ENCODE results near the gene CLEC4F. TPM values are rescaled to one million over a fixed set of nuclear protein-coding genes. Genes with fewer than 3 reads are reported as not detected.

The CLEC4F gene
- polyA plus RNA-seq, 3 donors from 2014 or later: not detected

GRCh38 chr2:70833246-70833645 lies 12.8 kb upstream of the CLEC4F start:
- H3K9me3 Mint-ChIP-seq: peaks cover 0 to 2% (median 0%) of the 10 kb centered on the region in 6 donors
- H3K36me3 Mint-ChIP-seq: no peaks in the 10 kb centered on the region
- H3K4me3 Mint-ChIP-seq: no peak overlapping the region
- no peak for DNase-seq
- peaks cover 15 to 25% of the 10 kb centered on the region in 2 donors for H3K4me1 Mint-ChIP-seq
- peaks cover 0 to 6% (median 4%) of the 10 kb centered on the region in 3 donors for H3K27me3 Mint-ChIP-seq (ENCODE audit: low read depth in 3 of 3)
- H3K27ac Mint-ChIP-seq: no peak overlapping the region

GRCh38 chr2:70832386-70832785 lies 12.0 kb upstream of the CLEC4F start:
- Mint-ChIP-seq H3K4me3 (no peak overlapping the region), H3K27ac (no peak overlapping the region), H3K27me3 (ENCODE audit: low read depth in 3 of 3) (peaks cover 1 to 4% (median 2%) of the 10 kb centered on the region in 3 donors), H3K9me3 (peaks cover 0 to 2% (median 0%) of the 10 kb centered on the region in 6 donors), H3K4me1 (peaks cover 10 to 16% of the 10 kb centered on the region in 2 donors), H3K36me3 (no peaks in the 10 kb centered on the region)
- no peak for DNase-seq

GRCh38 chr2:70831861-70832260 lies 11.5 kb upstream of the CLEC4F start:
- DNase-seq: no peak
- H3K9me3 Mint-ChIP-seq: peaks cover 0 to 2% (median 0%) of the 10 kb centered on the region in 6 donors
- H3K4me1 Mint-ChIP-seq: peaks cover 5 to 11% of the 10 kb centered on the region in 2 donors
- peaks cover 1 to 4% (median 2%) of the 10 kb centered on the region in 3 donors for H3K27me3 Mint-ChIP-seq (ENCODE audit: low read depth in 3 of 3)
- H3K36me3 Mint-ChIP-seq: no peaks in the 10 kb centered on the region
- H3K27ac Mint-ChIP-seq: no peak overlapping the region
- H3K4me3 Mint-ChIP-seq: no peak overlapping the region

- no peaks in the 10 kb centered on the region for H3K36me3 Mint-ChIP-seq
- peaks cover 0 to 2% (median 0%) of the 10 kb centered on the region in 6 donors for H3K9me3 Mint-ChIP-seq
- no peak for DNase-seq
- peaks cover 4 to 7% of the 10 kb centered on the region in 2 donors for H3K4me1 Mint-ChIP-seq
- H3K4me3 Mint-ChIP-seq: no peak overlapping the region
- no peak overlapping the region for H3K27ac Mint-ChIP-seq
- H3K27me3 Mint-ChIP-seq (ENCODE audit: low read depth in 3 of 3): peaks cover 1 to 2% (median 2%) of the 10 kb centered on the region in 3 donors
These were observed 10.0 kb upstream of the CLEC4F start for GRCh38 chr2:70830366-70830765.

GRCh38 chr2:70829916-70830315 lies 9.5 kb upstream of the CLEC4F start:
- DNase-seq: no peak
- Mint-ChIP-seq H3K27ac (peak overlapping the region in 1 of 6 donors; percentile 41), H3K36me3 (no peaks in the 10 kb centered on the region), H3K9me3 (peaks cover 0 to 2% (median 0%) of the 10 kb centered on the region in 6 donors), H3K27me3 (ENCODE audit: low read depth in 3 of 3) (peaks cover 1 to 2% (median 2%) of the 10 kb centered on the region in 3 donors), H3K4me1 (peaks cover 3 to 4% of the 10 kb centered on the region in 2 donors), H3K4me3 (no peak overlapping the region)

GRCh38 chr2:70828914-70829824 lies 8.8 kb upstream of the CLEC4F start:
- H3K4me1 Mint-ChIP-seq: peaks cover 2 to 4% of the 10 kb centered on the region in 2 donors
- H3K27ac Mint-ChIP-seq: peak overlapping the region in 2 of 6 donors; percentile 44 to 69
- H3K36me3 Mint-ChIP-seq: no peaks in the 10 kb centered on the region
- H3K4me3 Mint-ChIP-seq: no peak overlapping the region
- DNase-seq: no peak
- H3K27me3 Mint-ChIP-seq (ENCODE audit: low read depth in 3 of 3): peaks cover 2 to 3% (median 2%) of the 10 kb centered on the region in 3 donors
- H3K9me3 Mint-ChIP-seq: peaks cover 0 to 2% (median 0%) of the 10 kb centered on the region in 6 donors

GRCh38 chr2:70828115-70828514 lies 7.7 kb upstream of the CLEC4F start:
- H3K4me3 Mint-ChIP-seq: no peak overlapping the region
- no peaks in the 10 kb centered on the region for H3K36me3 Mint-ChIP-seq
- H3K27me3 Mint-ChIP-seq (ENCODE audit: low read depth in 3 of 3): peaks cover 2 to 3% (median 2%) of the 10 kb centered on the region in 3 donors
- peaks cover 9 to 10% of the 10 kb centered on the region in 2 donors for H3K4me1 Mint-ChIP-seq
- H3K27ac Mint-ChIP-seq: no peak overlapping the region
- no peak for DNase-seq
- H3K9me3 Mint-ChIP-seq: peaks cover 0 to 2% (median 0%) of the 10 kb centered on the region in 6 donors

GRCh38 chr2:70827388-70827787 lies 7.0 kb upstream of the CLEC4F start:
- peaks cover 17% of the 10 kb centered on the region in 2 donors for H3K4me1 Mint-ChIP-seq
- H3K36me3 Mint-ChIP-seq: no peaks in the 10 kb centered on the region
- peaks cover 0 to 2% (median 0%) of the 10 kb centered on the region in 6 donors for H3K9me3 Mint-ChIP-seq
- no peak overlapping the region for H3K4me3 Mint-ChIP-seq
- H3K27me3 Mint-ChIP-seq (ENCODE audit: low read depth in 3 of 3): peaks cover 2 to 5% (median 3%) of the 10 kb centered on the region in 3 donors
- H3K27ac Mint-ChIP-seq: peak overlapping the region in 1 of 6 donors; percentile 32
- DNase-seq: no peak

GRCh38 chr2:70826696-70827350 lies 6.4 kb upstream of the CLEC4F start:
- no peaks in the 10 kb centered on the region for H3K36me3 Mint-ChIP-seq
- peaks cover 0 to 2% (median 0%) of the 10 kb centered on the region in 6 donors for H3K9me3 Mint-ChIP-seq
- peaks cover 2 to 5% (median 3%) of the 10 kb centered on the region in 3 donors for H3K27me3 Mint-ChIP-seq (ENCODE audit: low read depth in 3 of 3)
- peaks cover 18 to 20% of the 10 kb centered on the region in 2 donors for H3K4me1 Mint-ChIP-seq
- H3K27ac Mint-ChIP-seq: peak overlapping the region in 1 of 6 donors; percentile 86
- no peak overlapping the region for H3K4me3 Mint-ChIP-seq
- DNase-seq: no peak

GRCh38 chr2:70823249-70823648 lies 2.9 kb upstream of the CLEC4F start:
- H3K27me3 Mint-ChIP-seq (ENCODE audit: low read depth in 3 of 3): peaks cover 2 to 4% (median 2%) of the 10 kb centered on the region in 3 donors
- peaks cover 18 to 19% of the 10 kb centered on the region in 2 donors for H3K4me1 Mint-ChIP-seq
- no peak for DNase-seq
- H3K36me3 Mint-ChIP-seq: no peaks in the 10 kb centered on the region
- peak overlapping the region in 4 of 5 donors; percentile 15 to 80 (median 43) for H3K4me3 Mint-ChIP-seq
- H3K9me3 Mint-ChIP-seq: no peaks in the 10 kb centered on the region
- H3K27ac Mint-ChIP-seq: peak overlapping the region in 3 of 6 donors; percentile 69 to 84 (median 77)

GRCh38 chr2:70822843-70823242 lies 2.4 kb upstream of the CLEC4F start:
- no peaks in the 10 kb centered on the region for H3K36me3 Mint-ChIP-seq
- H3K27me3 Mint-ChIP-seq (ENCODE audit: low read depth in 3 of 3): peaks cover 2 to 4% (median 4%) of the 10 kb centered on the region in 3 donors
- peak overlapping the region; percentile 15 to 80 (median 62) for H3K4me3 Mint-ChIP-seq
- no peaks in the 10 kb centered on the region for H3K9me3 Mint-ChIP-seq
- H3K4me1 Mint-ChIP-seq: peaks cover 18 to 19% of the 10 kb centered on the region in 2 donors
- peak overlapping the region in 4 of 6 donors; percentile 43 to 84 (median 73) for H3K27ac Mint-ChIP-seq
- peak in 2 of 3 donors; percentile 9 to 36 for DNase-seq

GRCh38 chr2:70817284-70817954 lies 3.0 kb downstream of the CLEC4F start:
- Mint-ChIP-seq H3K9me3 (no peaks in the 10 kb centered on the region), H3K27ac (no peak overlapping the region), H3K27me3 (ENCODE audit: low read depth in 3 of 3) (peaks cover 0 to 5% (median 3%) of the 10 kb centered on the region in 3 donors), H3K36me3 (peaks cover 0 to 3% (median 0%) of the 10 kb centered on the region in 3 donors), H3K4me1 (peaks cover 2 to 4% of the 10 kb centered on the region in 2 donors), H3K4me3 (no peak overlapping the region)
- no peak for DNase-seq

GRCh38 chr2:70816726-70817125 lies 3.7 kb downstream of the CLEC4F start:
- Mint-ChIP-seq H3K27me3 (ENCODE audit: low read depth in 3 of 3) (peaks cover 0 to 5% (median 3%) of the 10 kb centered on the region in 3 donors), H3K9me3 (no peaks in the 10 kb centered on the region), H3K36me3 (peaks cover 0 to 3% (median 0%) of the 10 kb centered on the region in 3 donors), H3K4me1 (peaks cover 0 to 1% of the 10 kb centered on the region in 2 donors), H3K27ac (no peak overlapping the region), H3K4me3 (no peak overlapping the region)
- DNase-seq: no peak
